ENCODE results near the gene AMDHD2. TPM values are rescaled to one million over a fixed set of nuclear protein-coding genes. Genes with fewer than 3 reads are reported as not detected.
"Not testable (repeated sequence)": the region's sequence is repeated elsewhere in the genome, so short reads cannot be mapped to it uniquely, and the experiment has no call there.

The AMDHD2 gene
- total and polyA plus RNA-seq, 2 of the 8 experiments (the other 6 are each of a cell fraction or from before 2014, with no cell fraction given): 43.0 to 54.6 TPM

- no peak for TF ChIP-seq MAX (IDR thresholded peaks at IDR 0.05)
- no peak for TF ChIP-seq ATF2 (IDR thresholded peaks at IDR 0.05; ENCODE audit: low read length)
- no peak for TF ChIP-seq EP300 (IDR thresholded peaks at IDR 0.05; ENCODE audit: borderline replicate concordance in 1 of 2, low read depth in 2 of 2, low read length in 2 of 2)
- TF ChIP-seq BACH1 (IDR thresholded peaks at IDR 0.05; ENCODE audit: low read length): no peak
- TF ChIP-seq, protein P1, sequence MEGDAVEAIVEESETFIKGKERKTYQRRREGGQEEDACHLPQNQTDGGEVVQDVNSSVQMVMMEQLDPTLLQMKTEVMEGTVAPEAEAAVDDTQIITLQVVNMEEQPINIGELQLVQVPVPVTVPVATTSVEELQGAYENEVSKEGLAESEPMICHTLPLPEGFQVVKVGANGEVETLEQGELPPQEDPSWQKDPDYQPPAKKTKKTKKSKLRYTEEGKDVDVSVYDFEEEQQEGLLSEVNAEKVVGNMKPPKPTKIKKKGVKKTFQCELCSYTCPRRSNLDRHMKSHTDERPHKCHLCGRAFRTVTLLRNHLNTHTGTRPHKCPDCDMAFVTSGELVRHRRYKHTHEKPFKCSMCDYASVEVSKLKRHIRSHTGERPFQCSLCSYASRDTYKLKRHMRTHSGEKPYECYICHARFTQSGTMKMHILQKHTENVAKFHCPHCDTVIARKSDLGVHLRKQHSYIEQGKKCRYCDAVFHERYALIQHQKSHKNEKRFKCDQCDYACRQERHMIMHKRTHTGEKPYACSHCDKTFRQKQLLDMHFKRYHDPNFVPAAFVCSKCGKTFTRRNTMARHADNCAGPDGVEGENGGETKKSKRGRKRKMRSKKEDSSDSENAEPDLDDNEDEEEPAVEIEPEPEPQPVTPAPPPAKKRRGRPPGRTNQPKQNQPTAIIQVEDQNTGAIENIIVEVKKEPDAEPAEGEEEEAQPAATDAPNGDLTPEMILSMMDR (IDR thresholded peaks at IDR 0.05; ENCODE audit: control extremely low read depth in 1 of 3, insufficient read depth in 1 of 3, low read depth in 1 of 3, low read length in 3 of 3): no peak
- TF ChIP-seq FOSL1 (IDR thresholded peaks at IDR 0.05; ENCODE audit: insufficient read depth, low read depth, low read length): no peak
Measured at GRCh38 chr16:2478279-2478678, 41.9 kb upstream of the AMDHD2 start (continued).

GRCh38 chr16:2479996-2480395 lies 40.2 kb upstream of the AMDHD2 start:
- not testable (repeated sequence) for H3K4me3 ChIP-seq (ENCODE audit: extremely low read depth in 1 of 4, insufficient read depth in 2 of 4, low read depth in 3 of 4, low read length in 4 of 4); DNase-seq (ENCODE audit: low read depth in 1 of 2, low spot score in 2 of 2); FAIRE-seq; H2BK12ac ChIP-seq (ENCODE audit: low read depth, low read length); H3K14ac ChIP-seq (ENCODE audit: insufficient read length); H3K4me1 ChIP-seq (replicated peaks in 1 of 4; ENCODE audit: control insufficient read depth in 3 of 4, insufficient read depth in 4 of 4, low read length in 3 of 4); H2AK5ac ChIP-seq (ENCODE audit: low read depth, low read length); H3K23ac ChIP-seq (ENCODE audit: insufficient read length); H3K27ac ChIP-seq (ENCODE audit: low read depth, low read length); H4K5ac ChIP-seq (ENCODE audit: insufficient read length, low read depth, low read length); H2BK120ac ChIP-seq (replicated peaks; ENCODE audit: low read depth, low read length); H4K91ac ChIP-seq (replicated peaks; ENCODE audit: insufficient read length, low read length); H2BK5ac ChIP-seq (ENCODE audit: low read depth, low read length); H3K36me3 ChIP-seq (ENCODE audit: control insufficient read depth in 2 of 4, insufficient read depth in 4 of 4, low read length in 3 of 4); H3K4ac ChIP-seq (replicated peaks; ENCODE audit: insufficient read length, low read depth, low read length); H4K8ac ChIP-seq (ENCODE audit: extremely low read depth, insufficient read depth, low read length); H3K18ac ChIP-seq (ENCODE audit: extremely low read depth, low read length); H3K9me3 ChIP-seq (ENCODE audit: insufficient read depth in 2 of 2, low read depth in 1 of 2, low read length in 1 of 2); H2BK20ac ChIP-seq (ENCODE audit: low read length); H3K56ac ChIP-seq (replicated peaks; ENCODE audit: insufficient read length, low read depth, low read length); H3K23me2 ChIP-seq (ENCODE audit: low read depth, low read length); H2BK15ac ChIP-seq (ENCODE audit: low read length); H2AFZ ChIP-seq (ENCODE audit: low read length); H3K4me2 ChIP-seq (ENCODE audit: insufficient read depth in 1 of 2, low read depth in 2 of 2, low read length in 2 of 2); H3K79me2 ChIP-seq (ENCODE audit: control insufficient read depth in 1 of 2, insufficient read depth in 2 of 2, low read length in 2 of 2); H3K9ac ChIP-seq (replicated peaks in 1 of 4; ENCODE audit: extremely low read depth in 1 of 4, low read depth in 3 of 4, low read length in 3 of 4)
- WGBS, 2 experiments (ENCODE audit: extremely low coverage in 1 of 2, insufficient coverage in 1 of 2, insufficient read length in 1 of 2, insufficient replicate concordance in 2 of 2, low coverage in 1 of 2, low lambda C conversion rate in 2 of 2, missing lambda C conversion rate in 1 of 2): 96% methylated on average over 10 of the region's 10 CpGs; no CpG with 5 or more reads in 1 of the 2 experiments
- H4K20me1 ChIP-seq (replicated peaks in 1 of 2; ENCODE audit: control insufficient read depth in 1 of 2, insufficient read depth in 2 of 2, low read length in 2 of 2): peaks cover 9 to 12% of the 10 kb centered on the region in 2 experiments
- peaks cover 28% of the 10 kb centered on the region for H3K79me1 ChIP-seq (ENCODE audit: low read depth, low read length)
- peaks cover 0 to 12% (median 4%) of the 10 kb centered on the region in 4 experiments; a peak in 3 of 7 replicates for H3K27me3 ChIP-seq (replicated peaks in 1 of 4; ENCODE audit: control insufficient read depth in 3 of 4, extremely low read depth in 1 of 4, insufficient read depth in 3 of 4, low read length in 3 of 4)
- CTCF ChIA-PET (ENCODE audit: partially characterized antibody): interaction anchor here (1.0 to 1.2 kb wide), 2 partner anchors 11 to 21 kb away, joined by 3 to 4 read pairs; no protein-coding TSS in a partner anchor
- POLR2A ChIA-PET (ENCODE audit: partially characterized antibody): interaction anchor here (1.3 kb wide), 1 partner anchor 20 kb away, joined by 4 read pairs; no protein-coding TSS in a partner anchor

Data from H1 (cell line).